Testis (tissue), 3 donors: Measurements from ENCODE around the gene NTM. TPM values are rescaled to one million over a fixed set of nuclear protein-coding genes. Genes with fewer than 3 reads are reported as not detected.
"Not testable (repeated sequence)": the region's sequence is repeated elsewhere in the genome, so short reads cannot be mapped to it uniquely, and the experiment has no call there.

Source experiments
- DNase-seq: peaks from one replicate; pipeline ENCODE4 v3.0.0-alpha.2; 2019
- H3K27ac ChIP-seq, 2 donors: fragments of 200-600 bp; sonication (generic); one replicate each; pipeline ENCODE4 v1.5.1; 2019
- H3K27me3 ChIP-seq: fragments of 200-600 bp; sonication (generic); one replicate; pipeline ENCODE4 v1.5.1; 2019
- H3K36me3 ChIP-seq: fragments of 200-600 bp; sonication (generic); one replicate; pipeline ENCODE4 v1.5.1; 2017; ENCODE audit warnings: low read depth; ENCODE audit errors: missing control alignments
- H3K4me1 ChIP-seq: fragments of 200-600 bp; sonication (generic); one replicate; pipeline ENCODE4 v1.5.1; 2019
- H3K4me3 ChIP-seq, 2 donors: fragments of 200-600 bp; sonication (generic); one replicate each; pipeline ENCODE4 v1.5.1; 2017 to 2019
- H3K9me3 ChIP-seq: fragments of 200-600 bp; sonication (generic); one replicate; pipeline ENCODE4 v1.5.1; 2017
- POLR2A ChIP-seq: fragments of 450-650 bp; IDR thresholded peaks from one replicate; pipeline ENCODE4 v1.6.1; 2017; ENCODE audit warnings: antibody characterized with exemption, mild to moderate bottlenecking, moderate library complexity
- WGBS, 2 donors: methylation state at CpG; one replicate each; pipeline ENCODE4 v1.1.5; 2018; 5-methylcytosine and 5-hydroxymethylcytosine counted together
- intact Hi-C: fragments of 100-400 bp; cut with DNase I; formaldehyde crosslinking; loops from one replicate; pipeline ENCODE4 v1.15.1; 2023; ENCODE audit warnings: low total_unique reads
- polyA plus RNA-seq: library from polyadenylated mRNA; stranded (reverse); fragments of 350-450 nt; fragmentation: Illumina TruSeq; extraction: RNeasy Lipid Tissue Mini Kit (QIAGEN cat#74804); gene quantifications from one replicate; pipeline ENCODE4 v1.2.3, GENCODE V29; 2014; ENCODE audit warnings: low read depth, low replicate concordance; ENCODE audit not compliant: insufficient read depth
- total RNA-seq, 2 donors: library from RNA; depleted of rRNA; stranded (reverse); fragments of >200 nt; gene quantifications; one replicate each; pipeline ENCODE4 v1.2.3, GENCODE V29; 2016
- TF ChIP-seq, protein P1 (sequence below), 3 experiments: fragments of 450-650 bp in 2 of 3; fragments of 200-600 bp in 1 of 3; sonication (generic) in 1 of 3; IDR thresholded peaks; one replicate each; pipeline ENCODE4 v1.5.1; 2016 to 2019; ENCODE audit warnings: antibody characterized with exemption in 3 of 3, mild to moderate bottlenecking in 2 of 3, moderate library complexity in 1 of 3

NTM gene
- total and polyA plus RNA-seq, 3 donors from 2014 or later, result 1.7 to 4.5 (median 1.8) TPM

DNA sequence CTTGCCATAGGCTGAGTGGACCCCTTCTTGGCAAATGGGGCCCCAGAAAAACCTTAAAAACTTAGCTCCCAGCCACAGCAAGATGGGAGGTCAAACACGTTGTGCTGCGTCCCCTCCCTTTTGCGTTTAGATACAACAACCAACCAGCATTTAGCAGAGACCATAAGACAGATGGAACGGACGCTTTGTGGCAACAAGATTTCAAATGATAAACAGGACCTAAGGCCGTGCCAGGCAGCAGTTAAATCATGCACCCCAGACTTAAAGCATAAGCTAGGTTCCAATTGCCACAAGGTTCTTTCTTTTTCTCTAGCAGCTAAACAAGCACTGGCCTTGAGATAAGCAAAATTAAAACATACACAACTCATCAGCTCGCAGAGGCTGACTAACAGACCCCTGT, 39.4 kb upstream of the NTM start:
- 31 to 33% methylated on average over 7 of the region's 7 CpGs for WGBS, 2 donors
- H3K4me1 ChIP-seq, result no peaks in the 10 kb centered on the region
- DNase-seq, result no peak
- intact Hi-C loops, result no loop called here
- H3K27me3 ChIP-seq, result no peaks in the 10 kb centered on the region
- H3K27ac ChIP-seq, result no peak overlapping the region
- no peak overlapping the region for H3K4me3 ChIP-seq
- no peaks in the 10 kb centered on the region for H3K36me3 ChIP-seq
- H3K9me3 ChIP-seq, result no peaks in the 10 kb centered on the region
- TF ChIP-seq, protein P1, sequence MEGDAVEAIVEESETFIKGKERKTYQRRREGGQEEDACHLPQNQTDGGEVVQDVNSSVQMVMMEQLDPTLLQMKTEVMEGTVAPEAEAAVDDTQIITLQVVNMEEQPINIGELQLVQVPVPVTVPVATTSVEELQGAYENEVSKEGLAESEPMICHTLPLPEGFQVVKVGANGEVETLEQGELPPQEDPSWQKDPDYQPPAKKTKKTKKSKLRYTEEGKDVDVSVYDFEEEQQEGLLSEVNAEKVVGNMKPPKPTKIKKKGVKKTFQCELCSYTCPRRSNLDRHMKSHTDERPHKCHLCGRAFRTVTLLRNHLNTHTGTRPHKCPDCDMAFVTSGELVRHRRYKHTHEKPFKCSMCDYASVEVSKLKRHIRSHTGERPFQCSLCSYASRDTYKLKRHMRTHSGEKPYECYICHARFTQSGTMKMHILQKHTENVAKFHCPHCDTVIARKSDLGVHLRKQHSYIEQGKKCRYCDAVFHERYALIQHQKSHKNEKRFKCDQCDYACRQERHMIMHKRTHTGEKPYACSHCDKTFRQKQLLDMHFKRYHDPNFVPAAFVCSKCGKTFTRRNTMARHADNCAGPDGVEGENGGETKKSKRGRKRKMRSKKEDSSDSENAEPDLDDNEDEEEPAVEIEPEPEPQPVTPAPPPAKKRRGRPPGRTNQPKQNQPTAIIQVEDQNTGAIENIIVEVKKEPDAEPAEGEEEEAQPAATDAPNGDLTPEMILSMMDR (IDR thresholded peaks at IDR 0.05), result no peak
- TF ChIP-seq POLR2A, result no peak

DNA sequence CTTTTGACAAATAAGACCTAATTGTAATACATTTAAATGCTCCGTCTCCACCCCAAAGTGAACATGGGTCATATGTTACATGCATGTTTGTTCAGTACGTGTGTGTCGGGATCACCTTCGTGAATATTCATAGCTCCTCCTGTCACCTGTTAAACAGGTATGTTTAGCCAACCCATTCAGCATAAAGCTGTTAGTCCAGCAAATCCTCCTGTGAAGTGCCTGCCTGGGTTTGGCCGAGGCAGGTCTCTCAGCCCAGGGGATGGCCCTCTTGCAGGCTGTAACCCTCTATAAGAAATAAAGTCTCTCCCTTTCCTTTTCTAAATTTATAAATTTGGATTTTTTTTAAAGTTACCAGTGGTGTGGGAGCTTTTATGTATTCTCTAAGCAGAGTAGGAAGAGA, 38.9 kb upstream of the NTM start:
- no peak for TF ChIP-seq POLR2A
- TF ChIP-seq, protein P1 (IDR thresholded peaks at IDR 0.05), result no peak
- no peaks in the 10 kb centered on the region for H3K27me3 ChIP-seq
- DNase-seq, result no peak
- no peaks in the 10 kb centered on the region for H3K9me3 ChIP-seq
- WGBS, 2 donors, result 84 to 88% methylated on average over 5 of the region's 5 CpGs
- no peaks in the 10 kb centered on the region for H3K36me3 ChIP-seq
- H3K4me3 ChIP-seq, result no peak overlapping the region
- intact Hi-C loops, result no loop called here
- H3K27ac ChIP-seq, result no peak overlapping the region
- H3K4me1 ChIP-seq, result no peaks in the 10 kb centered on the region

DNA sequence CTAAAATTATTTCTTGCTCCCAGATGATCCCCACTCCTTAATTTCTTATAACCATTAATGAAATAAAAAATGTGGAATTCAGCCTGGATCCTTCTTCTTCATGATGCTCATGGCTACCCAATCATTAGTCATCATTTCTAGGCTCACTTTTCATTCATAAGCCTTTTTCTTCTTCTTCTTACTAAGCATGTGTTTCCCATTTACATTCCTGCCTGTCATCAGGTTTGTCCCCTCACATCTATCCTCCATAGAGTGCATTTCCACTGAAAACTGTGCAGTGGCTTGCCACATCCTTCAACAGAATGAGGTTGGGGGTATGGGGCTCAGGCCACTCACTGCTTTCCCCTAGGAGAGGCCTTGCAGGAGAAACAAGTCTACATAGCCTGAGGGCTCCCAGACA, 35.8 kb upstream of the NTM start:
- DNase-seq, result no peak
- intact Hi-C loops, result no loop called here
- Histone ChIP-seq H3K4me3 (no peak overlapping the region), H3K27me3 (no peaks in the 10 kb centered on the region), H3K9me3 (no peaks in the 10 kb centered on the region), H3K4me1 (no peaks in the 10 kb centered on the region), H3K36me3 (no peaks in the 10 kb centered on the region), H3K27ac (no peak overlapping the region)
- TF ChIP-seq, protein P1 (IDR thresholded peaks at IDR 0.05), result no peak
- no peak for TF ChIP-seq POLR2A

DNA sequence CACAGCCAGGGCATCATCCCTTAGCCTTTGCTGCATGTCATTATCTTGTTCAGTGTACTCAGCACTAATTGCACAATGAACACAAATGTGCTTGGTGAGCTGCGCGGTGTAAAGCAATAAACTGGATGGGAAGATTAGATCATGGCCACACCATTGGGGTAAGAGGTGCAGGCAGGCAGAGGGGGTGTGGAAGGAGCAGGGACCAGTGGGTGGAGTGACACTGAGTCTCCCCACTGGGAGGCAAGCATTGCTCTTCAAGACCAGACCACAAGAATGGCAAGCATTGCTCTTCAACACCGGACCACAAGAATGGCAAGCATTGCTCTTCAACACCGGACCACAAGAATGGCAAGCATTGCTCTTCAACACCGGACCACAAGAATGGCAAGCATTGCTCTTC, 28.5 kb upstream of the NTM start:
- intact Hi-C loops, H3K27ac ChIP-seq, DNase-seq, H3K9me3 ChIP-seq, H3K4me1 ChIP-seq, H3K4me3 ChIP-seq, H3K27me3 ChIP-seq, H3K36me3 ChIP-seq: not testable (repeated sequence)
- 63 to 74% methylated on average over 3 to 5 of the region's 5 CpGs for WGBS, 2 donors

DNA sequence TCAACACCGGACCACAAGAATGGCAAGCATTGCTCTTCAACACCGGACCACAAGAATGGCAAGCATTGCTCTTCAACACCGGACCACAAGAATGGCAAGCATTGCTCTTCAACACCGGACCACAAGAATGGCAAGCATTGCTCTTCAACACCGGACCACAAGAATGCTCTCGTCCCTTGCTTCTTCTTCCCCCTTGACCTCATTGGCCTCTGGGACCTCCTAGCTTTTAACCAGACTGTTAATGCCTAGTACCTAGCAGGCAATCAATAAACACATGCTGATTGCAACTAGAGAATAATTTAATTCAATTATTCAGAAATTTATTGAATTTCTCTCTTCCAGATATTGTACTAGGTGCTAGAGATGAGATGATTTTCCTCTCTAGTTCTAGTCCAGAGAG, 28.0 kb upstream of the NTM start:
- DNase-seq, intact Hi-C loops, H3K27me3 ChIP-seq, H3K9me3 ChIP-seq, H3K36me3 ChIP-seq, H3K4me1 ChIP-seq, H3K4me3 ChIP-seq, H3K27ac ChIP-seq: not testable (repeated sequence)
- 69 to 75% methylated on average over 3 to 4 of the region's 6 CpGs for WGBS, 2 donors

DNA sequence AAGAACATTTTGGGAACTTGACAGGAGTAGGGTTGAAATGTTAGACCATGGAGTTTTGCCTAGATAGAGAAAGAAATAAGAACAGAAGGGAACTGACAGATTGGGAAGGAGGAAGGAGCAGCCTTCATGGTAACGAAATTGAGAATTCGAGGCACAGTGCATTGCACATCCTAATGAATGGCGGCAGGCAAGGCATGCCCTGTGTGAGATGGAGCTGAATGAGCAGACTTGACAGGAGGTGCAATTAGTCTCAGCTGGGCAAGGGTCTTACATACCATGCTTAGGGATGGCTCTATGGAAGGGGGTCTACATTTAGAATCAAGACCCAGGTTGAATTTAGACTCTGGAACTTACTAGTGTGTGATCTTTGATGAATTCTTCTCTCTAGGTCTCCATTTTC, 25.0 kb upstream of the NTM start:
- WGBS, 2 donors, result 81 to 92% methylated on average over 3 of the region's 3 CpGs
- TF ChIP-seq POLR2A, result no peak
- TF ChIP-seq, protein P1 (IDR thresholded peaks at IDR 0.05), result no peak
- Histone ChIP-seq H3K27ac (no peak overlapping the region), H3K4me1 (no peaks in the 10 kb centered on the region), H3K27me3 (no peaks in the 10 kb centered on the region), H3K36me3 (no peaks in the 10 kb centered on the region), H3K9me3 (no peaks in the 10 kb centered on the region), H3K4me3 (no peak overlapping the region)
- intact Hi-C loops, result no loop called here
- DNase-seq, result no peak
